ENCODE data around the gene LRFN2.

Gene LRFN2

GRCh38 chr6:40343318-40343876, 243.8 kb downstream of the LRFN2 start:
- DNase-seq: no peak

- no peak for DNase-seq
Measured at GRCh38 chr6:40342723-40343122, 244.4 kb downstream of the LRFN2 start.

GRCh38 chr6:40341726-40342125, 245.4 kb downstream of the LRFN2 start:
- DNase-seq: no peak

Data from effector CD4-positive, alpha-beta T cell (primary cell).